ENCODE measurements around the gene CCNA2. TPM values are rescaled to one million over a fixed set of nuclear protein-coding genes. Genes with fewer than 3 reads are reported as not detected.

CCNA2 gene
- polyA plus RNA-seq, 3 donors, result 26.7 to 36.6 (median 35.9) TPM

DNA sequence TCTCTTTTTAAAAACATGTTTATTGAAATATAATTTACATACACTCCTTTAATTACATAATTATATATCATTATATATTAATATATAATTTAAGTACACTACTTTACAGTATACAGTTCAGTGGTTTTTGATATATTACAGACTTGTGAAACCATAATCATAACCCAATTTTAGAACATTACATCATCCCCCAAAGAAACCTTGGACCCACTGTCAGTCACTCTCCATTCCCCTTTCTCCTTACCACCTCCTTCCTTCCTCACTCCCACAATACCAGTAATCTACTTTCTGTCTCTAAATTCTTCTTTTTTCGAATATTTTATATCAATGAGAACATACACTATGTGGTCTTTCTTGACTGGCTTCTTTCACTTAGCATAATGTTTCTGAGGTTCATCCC lies 40.5 kb downstream of the CCNA2 start:
- DNase-seq, result no peak

DNA sequence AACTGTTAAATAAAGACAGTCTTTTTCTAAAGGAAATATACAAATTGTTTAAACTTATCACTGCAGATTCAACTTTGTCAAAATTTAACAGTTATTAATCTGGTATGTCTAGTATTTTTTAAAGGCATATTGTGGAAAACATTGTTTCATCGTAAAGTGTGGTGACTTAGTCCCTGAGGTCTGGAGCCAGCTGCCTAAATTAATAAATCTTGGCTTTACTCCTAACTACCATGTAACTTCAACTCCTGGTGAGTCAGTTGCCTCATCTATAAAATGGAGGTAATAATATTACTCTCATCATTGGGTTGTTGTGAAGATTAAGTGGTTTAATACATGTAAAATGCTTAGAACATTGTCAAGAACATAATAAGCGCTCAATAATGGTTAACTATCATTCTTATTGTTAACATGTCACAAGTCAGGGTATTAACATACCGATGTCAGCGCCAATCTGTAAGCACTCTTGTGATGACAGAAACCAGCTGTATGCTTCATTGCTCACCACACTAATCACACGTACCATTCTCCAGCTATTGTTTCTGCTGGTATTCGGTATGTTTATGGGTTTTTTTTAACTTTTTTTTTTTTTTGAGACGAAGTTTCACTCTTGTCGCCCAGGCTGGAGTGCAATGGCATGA lies 44.6 kb downstream of the CCNA2 start:
- no peak for DNase-seq

DNA sequence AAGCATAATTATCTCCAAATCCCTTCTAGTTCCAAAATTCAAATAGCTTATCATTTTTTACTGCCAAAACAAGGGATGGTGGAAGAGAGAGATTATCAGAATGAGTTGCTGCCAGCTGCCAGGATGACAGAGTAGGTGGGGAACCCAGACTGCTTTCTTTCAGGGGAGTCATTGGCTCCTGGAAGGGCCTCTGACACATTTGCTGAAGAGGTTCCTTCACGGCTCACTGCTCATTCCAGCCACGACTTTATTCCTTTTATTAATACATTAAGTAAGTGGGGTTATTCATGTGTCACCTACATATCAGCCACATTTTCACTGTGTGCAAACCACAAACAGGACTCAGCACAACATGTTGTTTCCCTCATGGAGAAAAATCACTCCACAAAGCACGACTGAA lies 46.1 kb downstream of the CCNA2 start:
- DNase-seq, result no peak

DNA sequence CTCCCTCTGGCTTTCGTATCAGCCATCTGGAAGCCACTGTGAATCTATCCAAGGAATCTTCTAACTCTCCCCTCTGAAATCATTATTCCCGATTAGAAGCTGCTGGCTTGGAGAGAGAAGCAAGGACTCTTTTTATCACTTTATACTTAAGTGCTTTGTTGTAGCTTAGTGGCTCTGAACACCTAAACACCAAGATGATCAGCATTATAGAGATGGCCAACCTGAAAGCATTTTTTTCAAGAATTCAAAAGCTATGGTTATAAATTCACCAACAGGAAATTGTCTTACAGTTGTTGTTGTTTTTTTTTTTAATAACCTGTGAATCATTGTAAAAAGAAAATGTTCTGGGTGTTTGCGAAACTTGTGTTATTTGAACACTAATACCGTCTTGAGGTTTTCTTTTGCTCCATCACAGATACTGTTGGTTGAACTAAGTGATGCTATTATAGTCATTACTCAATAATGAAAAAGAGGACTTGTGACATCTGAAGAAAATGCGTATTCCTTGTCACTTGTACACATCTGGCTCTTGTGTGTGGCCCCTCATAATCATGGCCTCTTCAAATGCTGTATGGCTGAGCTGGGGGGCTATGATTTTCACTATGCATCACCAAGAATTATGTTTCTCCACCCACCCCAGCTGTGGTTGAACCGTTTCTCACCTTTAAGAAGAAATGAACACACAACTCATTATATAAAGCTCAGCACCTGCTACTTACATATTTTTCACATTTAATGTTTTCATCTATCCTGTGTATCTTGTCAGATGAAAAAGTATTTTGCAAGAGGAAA lies 46.9 kb downstream of the CCNA2 start:
- no peak for DNase-seq

DNA sequence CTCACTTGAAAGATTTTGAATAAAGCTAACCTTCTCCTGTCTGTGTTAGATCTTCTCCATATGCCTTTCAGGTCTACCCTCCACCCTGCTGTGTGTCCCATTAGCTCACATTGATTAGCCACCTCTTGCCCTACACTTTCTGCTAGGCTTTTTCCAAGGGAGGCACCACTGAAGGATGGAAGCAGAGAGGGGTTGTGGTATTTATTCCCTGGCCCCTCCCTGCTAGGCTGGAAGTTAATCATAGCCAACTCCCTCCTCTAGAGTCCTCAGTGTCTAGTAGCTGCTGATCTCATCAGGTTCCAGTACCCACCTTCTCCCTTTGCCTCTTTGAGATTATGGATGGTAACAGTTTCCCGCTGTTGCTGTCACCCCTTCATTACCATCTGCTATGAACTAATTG lies 49.8 kb downstream of the CCNA2 start:
- no peak for DNase-seq

DNA sequence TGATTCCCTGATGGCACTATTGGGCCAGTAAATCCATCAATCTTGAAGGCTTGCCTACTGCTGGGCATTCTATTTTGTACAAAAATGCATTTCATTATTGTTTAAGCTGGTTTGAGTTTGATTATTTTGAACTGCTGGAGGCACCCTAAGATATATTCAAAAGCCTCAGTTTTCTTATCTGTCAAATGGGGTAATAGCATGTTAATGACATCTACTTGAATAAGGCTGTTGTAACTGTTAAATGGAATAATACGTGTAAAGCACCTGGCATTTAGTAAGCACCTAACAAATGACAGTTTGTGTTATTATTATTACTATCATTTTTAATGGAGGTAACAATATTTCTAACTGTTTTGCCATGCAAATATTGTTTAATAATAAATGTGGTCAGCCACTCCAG lies 51.8 kb downstream of the CCNA2 start:
- DNase-seq, result no peak

DNA sequence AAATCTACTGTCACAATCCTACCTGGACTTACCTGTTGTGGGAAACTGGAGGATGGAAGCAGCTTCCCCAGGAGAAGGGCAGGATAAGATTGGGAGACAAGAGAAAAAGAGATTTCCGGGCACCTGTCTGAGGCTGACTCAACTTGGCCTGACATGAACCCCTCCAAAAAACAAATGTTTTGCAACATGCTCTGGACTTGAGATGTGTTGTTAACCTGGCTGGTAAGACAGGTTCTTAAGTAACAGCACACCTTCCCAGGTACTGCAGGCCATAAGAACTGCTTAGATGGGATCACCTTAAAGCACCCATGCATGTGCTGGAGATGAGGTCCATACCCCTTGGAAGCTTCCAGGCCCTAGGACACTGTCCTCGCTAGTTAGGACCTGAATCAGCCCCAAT lies 54.3 kb downstream of the CCNA2 start:
- no peak for DNase-seq

DNA sequence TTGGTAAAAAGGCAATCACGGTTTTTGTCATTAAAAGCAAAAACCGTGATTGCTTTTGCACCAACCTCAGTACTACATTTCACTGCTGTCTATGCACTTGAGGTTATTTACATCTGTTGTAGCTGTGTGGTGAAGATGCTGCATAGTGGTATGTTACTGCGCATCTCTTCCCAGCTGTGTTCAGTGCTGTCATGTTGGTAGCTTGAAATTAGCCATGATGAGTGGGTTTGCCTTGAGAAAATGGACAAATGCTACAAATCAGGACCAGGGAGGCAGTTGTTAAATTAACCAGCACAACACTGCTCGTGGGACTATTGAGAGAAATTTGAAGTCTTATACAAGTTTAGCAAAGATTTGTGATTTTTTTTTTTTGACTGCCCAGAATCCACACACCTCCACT lies 56.5 kb downstream of the CCNA2 start:
- no peak for DNase-seq

Other genes starting within 250 kb of the CCNA2 start
- 100 to 1,000 TPM; 369 to 418 (median 389) TPM for gene ANXA5, start 126.9 kb downstream of the CCNA2 start, polyA plus RNA-seq (ENCODE audit: insufficient read length in 3 of 3)
- gene SMIM43, start 58.7 kb downstream of the CCNA2 start, polyA plus RNA-seq (ENCODE audit: insufficient read length in 3 of 3), result under 1 TPM; 0.44 to 0.78 (median 0.65) TPM
- gene EXOSC9, start 22.6 kb downstream of the CCNA2 start, polyA plus RNA-seq (ENCODE audit: insufficient read length in 3 of 3), result 10 to 100 TPM; 47.9 to 64.9 (median 55.0) TPM
- 10 to 100 TPM; 22.5 to 28.4 (median 24.0) TPM for gene BBS7, start 46.6 kb upstream of the CCNA2 start, polyA plus RNA-seq (ENCODE audit: insufficient read length in 3 of 3)
- gene TRPC3, start 128.2 kb upstream of the CCNA2 start, polyA plus RNA-seq (ENCODE audit: insufficient read length in 3 of 3), result 1 to 10 TPM in 2 of 3 donors, under 1 TPM in 1; 0.81 to 1.3 (median 1.1) TPM

Data from renal pelvis (tissue), 4 donors.